HepG2 (cell line): ENCODE data around the gene ARSB. TPM values are rescaled to one million over a fixed set of nuclear protein-coding genes. Genes with fewer than 3 reads are reported as not detected.

Experiments used
- ATAC-seq: fragments of 200-7000 bp; cut with Tn5 transposase; 3 replicates; pipeline ENCODE4 v1.9.1; 2020; ENCODE audit warnings: mild to moderate bottlenecking, moderate library complexity
- BruUV-seq: library from RNA; stranded (reverse); fragments of 400-500 nt; replicated peaks from 2 replicates; lab custom pipeline; 2021; lab: Mats Ljungman, UMichigan
- CTCF ChIA-PET: fragments of 300-600 bp; formaldehyde crosslinking; extraction: SDS; loops from one replicate; lab custom pipeline; 2021; ENCODE audit warnings: low total read pairs, inconsistent platforms, low intra/inter-chr PET ratio; lab: Yijun Ruan, JAX
- POLR2A ChIA-PET: fragments of 350-600 bp; sonication (Branson Sonifier 250); formaldehyde crosslinking; loops from one replicate; lab custom pipeline; 2020; ENCODE audit warnings: antibody characterized with exemption, inconsistent platforms; lab: Yijun Ruan, JAX
- DNase-seq: peaks from one replicate; pipeline ENCODE4 v3.0.0-alpha.2; 2015; ENCODE audit warnings: low spot score
- FAIRE-seq: peaks from 3 replicates; lab custom pipeline; 2011; peaks lifted over from hg19 to GRCh38; lab: Jason Lieb, UNC
- H2AFZ ChIP-seq: one replicate; pipeline ENCODE4 v1.6.1; 2011; ENCODE audit warnings: low read length, inconsistent platforms
- H3K27ac ChIP-seq: fragments of 300-600 bp; 3 replicates; pipeline ENCODE4 v1.8.0; 2011; ENCODE audit warnings: mixed run types, mild to moderate bottlenecking, mixed read lengths, low read length, inconsistent platforms; ENCODE audit not compliant: insufficient read depth; ENCODE audit errors: extremely low read length
- H3K27me3 ChIP-seq, 2 experiments: fragments of 200-600 bp in 1 of 2; 2 replicates in 1 of 2; 3 replicates in 1 of 2; pipeline versions ENCODE4 v1.6.0 to v1.8.0; 2011; ENCODE audit warnings: low read length in 2 of 2, mild to moderate bottlenecking in 2 of 2, moderate library complexity in 2 of 2, inconsistent platforms in 1 of 2; ENCODE audit not compliant: insufficient read depth in 2 of 2, control insufficient read depth in 1 of 2
- H3K36me3 ChIP-seq, 2 experiments: fragments of 200-600 bp in 1 of 2; replicated peaks in 1 of 2; 2 replicates in 1 of 2; 3 replicates in 1 of 2; pipeline versions ENCODE4 v1.5.1 to v1.8.0; 2011; ENCODE audit warnings: low read length in 2 of 2, inconsistent platforms in 1 of 2; ENCODE audit not compliant: insufficient read depth in 2 of 2, control insufficient read depth in 1 of 2
- H3K4me1 ChIP-seq: 2 replicates; pipeline ENCODE4 v1.5.1; 2012; ENCODE audit warnings: low read length, inconsistent platforms; ENCODE audit not compliant: insufficient read depth
- H3K4me2 ChIP-seq: 2 replicates; pipeline ENCODE4 v1.6.0; 2011; ENCODE audit warnings: low read depth, low read length, inconsistent platforms
- H3K4me3 ChIP-seq, 3 experiments: fragments of 200-600 bp in 1 of 3; sonication (generic), shearing (Covaris generic) in 1 of 3; replicated peaks in 1 of 3; 2 replicates each; pipeline ENCODE4 v1.5.1; 2011 to 2016; ENCODE audit warnings: low read length in 3 of 3, inconsistent platforms in 2 of 3, low read depth in 2 of 3, mild to moderate bottlenecking in 2 of 3, control low read depth in 1 of 3, mixed read lengths in 1 of 3; ENCODE audit not compliant: insufficient read depth in 1 of 3
- H3K79me2 ChIP-seq: one replicate; pipeline ENCODE4 v1.6.1; 2011; ENCODE audit warnings: low read length, inconsistent platforms; ENCODE audit not compliant: insufficient read depth
- H3K9ac ChIP-seq: 2 replicates; pipeline ENCODE4 v1.6.0; 2011; ENCODE audit warnings: mild to moderate bottlenecking, low read depth, low read length, inconsistent platforms; ENCODE audit not compliant: insufficient read depth
- H3K9me3 ChIP-seq: 2 replicates; pipeline ENCODE4 v1.5.1; 2012; ENCODE audit warnings: mild to moderate bottlenecking, low read length
- H4K20me1 ChIP-seq: 2 replicates; pipeline ENCODE4 v1.6.0; 2011; ENCODE audit warnings: inconsistent platforms, mild to moderate bottlenecking, low read length, moderate library complexity; ENCODE audit not compliant: insufficient read depth
- BRD4 ChIP-seq: sonication (generic); formaldehyde crosslinking; IDR thresholded peaks from 2 replicates; pipeline ENCODE4 v1.4.0; 2020; ENCODE audit warnings: missing genetic modification reagents
- EED ChIP-seq: sonication (generic); formaldehyde crosslinking; IDR thresholded peaks from 2 replicates; pipeline ENCODE4 v1.5.0; 2020; ENCODE audit warnings: mild to moderate bottlenecking, missing genetic modification reagents
- MBD4 ChIP-seq: IDR thresholded peaks from 2 replicates; pipeline ENCODE4 v1.6.1; 2012; ENCODE audit warnings: low read length, inconsistent platforms, borderline replicate concordance
- U2AF1 ChIP-seq: fragments of 200-400 bp; formaldehyde crosslinking; optimal IDR thresholded peaks from 2 replicates; pipeline ENCODE3; 2017; ENCODE audit warnings: mild to moderate bottlenecking, low read depth, low read length
- ZNF18 ChIP-seq: sonication (generic); formaldehyde crosslinking; IDR thresholded peaks from 2 replicates; pipeline ENCODE4 v1.8.0; 2022; ENCODE audit warnings: mild to moderate bottlenecking, missing genetic modification reagents; ENCODE audit not compliant: insufficient replicate concordance
- ZNF337 ChIP-seq: sonication (generic); formaldehyde crosslinking; IDR thresholded peaks from 2 replicates; pipeline ENCODE4 v1.5.1; 2020; ENCODE audit warnings: missing genetic modification reagents, low read depth, mild to moderate bottlenecking, borderline replicate concordance
- ZNF557 ChIP-seq: sonication (generic); formaldehyde crosslinking; IDR thresholded peaks from 2 replicates; pipeline ENCODE4 v1.4.0; 2020; ENCODE audit warnings: missing genetic modification reagents
- ZNF709 ChIP-seq: sonication (generic); formaldehyde crosslinking; IDR thresholded peaks from 2 replicates; pipeline ENCODE4 v1.5.0; 2020; ENCODE audit warnings: mild to moderate bottlenecking, missing genetic modification reagents
- in situ Hi-C: cut with HindIII; loops from 2 replicates; pipeline ENCODE4 v1.10.0; 2017; ENCODE audit warnings: low pct_unique_long_range_greater_than_20kb; ENCODE audit not compliant: extremely low pct_ligation_motif_present
- intact Hi-C: fragments of 100-400 bp; cut with micrococcal nuclease; formaldehyde crosslinking; loops from one replicate; pipeline ENCODE4 v1.10.0; 2022; ENCODE audit not compliant: unreplicated experiment
- polyA plus RNA-seq, 8 experiments: library from polyadenylated mRNA; depleted of rRNA in 3 of 8; stranded (reverse) in 7 of 8; unstranded in 1 of 8; fragments of >200 nt; fragmentation: Illumina TruSeq in 4 of 8; extraction: Trizol in 4 of 8; gene quantifications; 2 replicates each; pipeline versions ENCODE4 v1.2.1 to v1.2.3, GENCODE V29; 2011 to 2016; ENCODE audit warnings: low read depth in 4 of 8, missing spikeins in 1 of 8, mixed read lengths in 1 of 8; ENCODE audit not compliant: insufficient read depth in 1 of 8
- total RNA-seq, 5 experiments: library from RNA; depleted of rRNA; stranded (reverse); fragments of >200 nt; fragmentation: Illumina TruSeq; extraction: Trizol; gene quantifications; 2 replicates each; pipeline ENCODE4 v1.2.3, GENCODE V29; 2016; ENCODE audit warnings: low read depth in 1 of 5
- TF ChIP-seq, protein P1 (sequence below), 2 experiments: fragments of 450-650 bp in 1 of 2; sonication (generic) in 1 of 2; formaldehyde crosslinking; IDR thresholded peaks; 2 replicates each; pipeline versions ENCODE4 v1.5.0 to v1.8.0; 2020 to 2022; ENCODE audit warnings: mild to moderate bottlenecking in 1 of 2, missing genetic modification reagents in 1 of 2
- TF ChIP-seq, protein P2 (sequence below): sonication (generic); formaldehyde crosslinking; IDR thresholded peaks from 2 replicates; pipeline ENCODE4 v1.5.0; 2020; ENCODE audit warnings: mild to moderate bottlenecking, missing genetic modification reagents, moderate library complexity
- TF ChIP-seq, protein P3 (sequence below): sonication (generic); formaldehyde crosslinking; conservative IDR thresholded peaks from 2 replicates; pipeline ENCODE4 v1.4.0; 2020; ENCODE audit warnings: missing genetic modification reagents
- TF ChIP-seq, protein P4 (sequence below): sonication (generic); formaldehyde crosslinking; IDR thresholded peaks from 2 replicates; pipeline ENCODE4 v1.9.0; 2021; ENCODE audit warnings: mild to moderate bottlenecking, missing genetic modification reagents

Gene ARSB
- total and polyA plus RNA-seq, 2 of the 13 experiments (the other 11 are each of a cell fraction or from before 2014, with no cell fraction given), result 52.6 to 66.4 TPM

DNA sequence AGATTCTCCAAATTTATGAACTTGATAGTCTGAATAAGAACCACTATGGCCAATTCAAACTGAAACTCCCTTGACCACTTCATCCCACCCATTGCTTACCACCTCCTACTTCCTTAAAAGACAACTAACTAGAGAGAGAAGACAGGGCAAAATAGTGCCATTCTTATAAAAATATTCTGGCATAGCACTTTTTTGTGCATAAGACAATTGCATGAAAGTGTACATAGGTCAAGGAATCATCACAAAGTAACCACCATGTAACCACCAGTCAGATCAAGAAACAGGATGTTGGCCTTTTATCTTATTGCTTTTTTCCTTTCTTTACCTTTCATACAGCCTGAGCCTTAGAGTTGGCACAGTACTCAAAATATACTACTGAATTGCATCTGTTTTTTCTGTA lies 8.1 kb upstream of the ARSB start:
- H3K9ac ChIP-seq, result no peak overlapping the region
- H3K4me1 ChIP-seq, result no peaks in the 10 kb centered on the region
- no peaks in the 10 kb centered on the region for H3K9me3 ChIP-seq
- ATAC-seq, result no peak
- H3K27ac ChIP-seq, result no peak overlapping the region
- no peak overlapping the region for H2AFZ ChIP-seq
- in situ Hi-C loops, result no loop called here
- H3K4me2 ChIP-seq, result no peak overlapping the region
- no peaks in the 10 kb centered on the region for H3K27me3 ChIP-seq
- no peaks in the 10 kb centered on the region for H3K36me3 ChIP-seq
- ChIA-PET POLR2A (no interaction called here), CTCF (no interaction called here)
- H3K79me2 ChIP-seq, result no peaks in the 10 kb centered on the region
- no TSS peak for BruUV-seq
- FAIRE-seq, result no peak
- intact Hi-C loops, result no loop called here
- no peak for DNase-seq
- H3K4me3 ChIP-seq, result no peak overlapping the region
- no peaks in the 10 kb centered on the region for H4K20me1 ChIP-seq
- TF ChIP-seq MBD4 (no peak), U2AF1 (no peak), BRD4 (CRISPR knock-in tag) (no peak), ZNF18 (CRISPR knock-in tag) (no peak), ZNF337 (no peak), ZNF557 (CRISPR knock-in tag) (no peak), EED (CRISPR knock-in tag) (no peak), ZNF709 (CRISPR knock-in tag) (no peak)
- TF ChIP-seq, protein P1, sequence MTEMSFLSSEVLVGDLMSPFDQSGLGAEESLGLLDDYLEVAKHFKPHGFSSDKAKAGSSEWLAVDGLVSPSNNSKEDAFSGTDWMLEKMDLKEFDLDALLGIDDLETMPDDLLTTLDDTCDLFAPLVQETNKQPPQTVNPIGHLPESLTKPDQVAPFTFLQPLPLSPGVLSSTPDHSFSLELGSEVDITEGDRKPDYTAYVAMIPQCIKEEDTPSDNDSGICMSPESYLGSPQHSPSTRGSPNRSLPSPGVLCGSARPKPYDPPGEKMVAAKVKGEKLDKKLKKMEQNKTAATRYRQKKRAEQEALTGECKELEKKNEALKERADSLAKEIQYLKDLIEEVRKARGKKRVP (CRISPR knock-in tag; IDR thresholded peaks at IDR 0.05), result no peak
- TF ChIP-seq, protein P2, sequence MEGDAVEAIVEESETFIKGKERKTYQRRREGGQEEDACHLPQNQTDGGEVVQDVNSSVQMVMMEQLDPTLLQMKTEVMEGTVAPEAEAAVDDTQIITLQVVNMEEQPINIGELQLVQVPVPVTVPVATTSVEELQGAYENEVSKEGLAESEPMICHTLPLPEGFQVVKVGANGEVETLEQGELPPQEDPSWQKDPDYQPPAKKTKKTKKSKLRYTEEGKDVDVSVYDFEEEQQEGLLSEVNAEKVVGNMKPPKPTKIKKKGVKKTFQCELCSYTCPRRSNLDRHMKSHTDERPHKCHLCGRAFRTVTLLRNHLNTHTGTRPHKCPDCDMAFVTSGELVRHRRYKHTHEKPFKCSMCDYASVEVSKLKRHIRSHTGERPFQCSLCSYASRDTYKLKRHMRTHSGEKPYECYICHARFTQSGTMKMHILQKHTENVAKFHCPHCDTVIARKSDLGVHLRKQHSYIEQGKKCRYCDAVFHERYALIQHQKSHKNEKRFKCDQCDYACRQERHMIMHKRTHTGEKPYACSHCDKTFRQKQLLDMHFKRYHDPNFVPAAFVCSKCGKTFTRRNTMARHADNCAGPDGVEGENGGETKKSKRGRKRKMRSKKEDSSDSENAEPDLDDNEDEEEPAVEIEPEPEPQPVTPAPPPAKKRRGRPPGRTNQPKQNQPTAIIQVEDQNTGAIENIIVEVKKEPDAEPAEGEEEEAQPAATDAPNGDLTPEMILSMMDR (CRISPR knock-in tag), result no peak
- TF ChIP-seq, protein P3, sequence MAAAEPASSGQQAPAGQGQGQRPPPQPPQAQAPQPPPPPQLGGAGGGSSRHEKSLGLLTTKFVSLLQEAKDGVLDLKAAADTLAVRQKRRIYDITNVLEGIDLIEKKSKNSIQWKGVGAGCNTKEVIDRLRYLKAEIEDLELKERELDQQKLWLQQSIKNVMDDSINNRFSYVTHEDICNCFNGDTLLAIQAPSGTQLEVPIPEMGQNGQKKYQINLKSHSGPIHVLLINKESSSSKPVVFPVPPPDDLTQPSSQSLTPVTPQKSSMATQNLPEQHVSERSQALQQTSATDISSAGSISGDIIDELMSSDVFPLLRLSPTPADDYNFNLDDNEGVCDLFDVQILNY (CRISPR knock-in tag), result no peak
- TF ChIP-seq, protein P4, sequence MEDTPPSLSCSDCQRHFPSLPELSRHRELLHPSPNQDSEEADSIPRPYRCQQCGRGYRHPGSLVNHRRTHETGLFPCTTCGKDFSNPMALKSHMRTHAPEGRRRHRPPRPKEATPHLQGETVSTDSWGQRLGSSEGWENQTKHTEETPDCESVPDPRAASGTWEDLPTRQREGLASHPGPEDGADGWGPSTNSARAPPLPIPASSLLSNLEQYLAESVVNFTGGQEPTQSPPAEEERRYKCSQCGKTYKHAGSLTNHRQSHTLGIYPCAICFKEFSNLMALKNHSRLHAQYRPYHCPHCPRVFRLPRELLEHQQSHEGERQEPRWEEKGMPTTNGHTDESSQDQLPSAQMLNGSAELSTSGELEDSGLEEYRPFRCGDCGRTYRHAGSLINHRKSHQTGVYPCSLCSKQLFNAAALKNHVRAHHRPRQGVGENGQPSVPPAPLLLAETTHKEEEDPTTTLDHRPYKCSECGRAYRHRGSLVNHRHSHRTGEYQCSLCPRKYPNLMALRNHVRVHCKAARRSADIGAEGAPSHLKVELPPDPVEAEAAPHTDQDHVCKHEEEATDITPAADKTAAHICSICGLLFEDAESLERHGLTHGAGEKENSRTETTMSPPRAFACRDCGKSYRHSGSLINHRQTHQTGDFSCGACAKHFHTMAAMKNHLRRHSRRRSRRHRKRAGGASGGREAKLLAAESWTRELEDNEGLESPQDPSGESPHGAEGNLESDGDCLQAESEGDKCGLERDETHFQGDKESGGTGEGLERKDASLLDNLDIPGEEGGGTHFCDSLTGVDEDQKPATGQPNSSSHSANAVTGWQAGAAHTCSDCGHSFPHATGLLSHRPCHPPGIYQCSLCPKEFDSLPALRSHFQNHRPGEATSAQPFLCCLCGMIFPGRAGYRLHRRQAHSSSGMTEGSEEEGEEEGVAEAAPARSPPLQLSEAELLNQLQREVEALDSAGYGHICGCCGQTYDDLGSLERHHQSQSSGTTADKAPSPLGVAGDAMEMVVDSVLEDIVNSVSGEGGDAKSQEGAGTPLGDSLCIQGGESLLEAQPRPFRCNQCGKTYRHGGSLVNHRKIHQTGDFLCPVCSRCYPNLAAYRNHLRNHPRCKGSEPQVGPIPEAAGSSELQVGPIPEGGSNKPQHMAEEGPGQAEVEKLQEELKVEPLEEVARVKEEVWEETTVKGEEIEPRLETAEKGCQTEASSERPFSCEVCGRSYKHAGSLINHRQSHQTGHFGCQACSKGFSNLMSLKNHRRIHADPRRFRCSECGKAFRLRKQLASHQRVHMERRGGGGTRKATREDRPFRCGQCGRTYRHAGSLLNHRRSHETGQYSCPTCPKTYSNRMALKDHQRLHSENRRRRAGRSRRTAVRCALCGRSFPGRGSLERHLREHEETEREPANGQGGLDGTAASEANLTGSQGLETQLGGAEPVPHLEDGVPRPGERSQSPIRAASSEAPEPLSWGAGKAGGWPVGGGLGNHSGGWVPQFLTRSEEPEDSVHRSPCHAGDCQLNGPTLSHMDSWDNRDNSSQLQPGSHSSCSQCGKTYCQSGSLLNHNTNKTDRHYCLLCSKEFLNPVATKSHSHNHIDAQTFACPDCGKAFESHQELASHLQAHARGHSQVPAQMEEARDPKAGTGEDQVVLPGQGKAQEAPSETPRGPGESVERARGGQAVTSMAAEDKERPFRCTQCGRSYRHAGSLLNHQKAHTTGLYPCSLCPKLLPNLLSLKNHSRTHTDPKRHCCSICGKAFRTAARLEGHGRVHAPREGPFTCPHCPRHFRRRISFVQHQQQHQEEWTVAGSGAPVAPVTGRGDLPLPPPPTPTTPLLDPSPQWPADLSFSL (CRISPR knock-in tag), result no peak
